Measurements from ENCODE around the gene INHBE.
"Not testable (repeated sequence)": the region's sequence is repeated elsewhere in the genome, so short reads cannot be mapped to it uniquely, and the experiment has no call there.

INHBE gene

GRCh38 chr12:57420482-57420881 lies 34.6 kb upstream of the INHBE start:
- FAIRE-seq (no peak), DNase-seq (ENCODE audit: insufficient read length, low spot score) (no peak)
- TF ChIP-seq, protein P1, sequence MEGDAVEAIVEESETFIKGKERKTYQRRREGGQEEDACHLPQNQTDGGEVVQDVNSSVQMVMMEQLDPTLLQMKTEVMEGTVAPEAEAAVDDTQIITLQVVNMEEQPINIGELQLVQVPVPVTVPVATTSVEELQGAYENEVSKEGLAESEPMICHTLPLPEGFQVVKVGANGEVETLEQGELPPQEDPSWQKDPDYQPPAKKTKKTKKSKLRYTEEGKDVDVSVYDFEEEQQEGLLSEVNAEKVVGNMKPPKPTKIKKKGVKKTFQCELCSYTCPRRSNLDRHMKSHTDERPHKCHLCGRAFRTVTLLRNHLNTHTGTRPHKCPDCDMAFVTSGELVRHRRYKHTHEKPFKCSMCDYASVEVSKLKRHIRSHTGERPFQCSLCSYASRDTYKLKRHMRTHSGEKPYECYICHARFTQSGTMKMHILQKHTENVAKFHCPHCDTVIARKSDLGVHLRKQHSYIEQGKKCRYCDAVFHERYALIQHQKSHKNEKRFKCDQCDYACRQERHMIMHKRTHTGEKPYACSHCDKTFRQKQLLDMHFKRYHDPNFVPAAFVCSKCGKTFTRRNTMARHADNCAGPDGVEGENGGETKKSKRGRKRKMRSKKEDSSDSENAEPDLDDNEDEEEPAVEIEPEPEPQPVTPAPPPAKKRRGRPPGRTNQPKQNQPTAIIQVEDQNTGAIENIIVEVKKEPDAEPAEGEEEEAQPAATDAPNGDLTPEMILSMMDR (IDR thresholded peaks at IDR 0.05; ENCODE audit: insufficient read depth, missing control alignments), result no peak

GRCh38 chr12:57426948-57427347 lies 28.2 kb upstream of the INHBE start:
- FAIRE-seq; DNase-seq (ENCODE audit: insufficient read length, low spot score): not testable (repeated sequence)

GRCh38 chr12:57428965-57429364 lies 26.1 kb upstream of the INHBE start:
- DNase-seq (ENCODE audit: insufficient read length, low spot score) (no peak), FAIRE-seq (no peak)
- TF ChIP-seq, protein P1 (IDR thresholded peaks at IDR 0.05; ENCODE audit: insufficient read depth, missing control alignments), result no peak

GRCh38 chr12:57429473-57430111 lies 25.5 kb upstream of the INHBE start:
- TF ChIP-seq, protein P1 (IDR thresholded peaks at IDR 0.05; ENCODE audit: insufficient read depth, missing control alignments), result no peak
- DNase-seq (ENCODE audit: insufficient read length, low spot score) (no peak), FAIRE-seq (no peak)

GRCh38 chr12:57430112-57430930 lies 24.8 kb upstream of the INHBE start:
- FAIRE-seq (no peak), DNase-seq (ENCODE audit: insufficient read length, low spot score) (no peak)
- TF ChIP-seq, protein P1 (IDR thresholded peaks at IDR 0.05; ENCODE audit: insufficient read depth, missing control alignments), result no peak

- TF ChIP-seq, protein P1 (IDR thresholded peaks at IDR 0.05; ENCODE audit: insufficient read depth, missing control alignments), result no peak
- FAIRE-seq (no peak), DNase-seq (ENCODE audit: insufficient read length, low spot score) (peak; percentile 92)
These were observed 24.1 kb upstream of the INHBE start, which contains the start of gene R3HDM2 for GRCh38 chr12:57430931-57431566. Gene R3HDM2 (minus strand): TSS chr12:57431043. CDS start chr12:57310428, 120,615 bp downstream.

GRCh38 chr12:57431654-57432188 lies 23.4 kb upstream of the INHBE start:
- DNase-seq (ENCODE audit: insufficient read length, low spot score) (no peak), FAIRE-seq (no peak)
- TF ChIP-seq, protein P1 (IDR thresholded peaks at IDR 0.05; ENCODE audit: insufficient read depth, missing control alignments), result no peak
